MM.1S (cell line): ENCODE measurements around the gene TANC2.

Experiments used
- DNase-seq: peaks from one replicate; pipeline ENCODE4 v3.0.0-alpha.2; 2015
- H2AFZ ChIP-seq: fragments of 300-600 bp; sonication (generic); 2 replicates; pipeline ENCODE4 v1.6.0; 2016; ENCODE audit warnings: antibody characterized with exemption, low read length
- H3F3A ChIP-seq: fragments of 300-600 bp; sonication (generic); 2 replicates; pipeline ENCODE4 v1.6.1; 2016; ENCODE audit warnings: mild to moderate bottlenecking, antibody characterized with exemption, low read length, moderate library complexity, mixed read lengths; ENCODE audit not compliant: insufficient read depth
- H3K27ac ChIP-seq: fragments of 300-600 bp; sonication (generic); 2 replicates; pipeline ENCODE4 v1.5.1; 2016; ENCODE audit warnings: mild to moderate bottlenecking, low read length
- H3K27me3 ChIP-seq: fragments of 300-600 bp; sonication (generic); replicated peaks from 2 replicates; pipeline ENCODE4 v1.6.0; 2016; ENCODE audit warnings: low read length; ENCODE audit not compliant: insufficient read depth
- H3K36me3 ChIP-seq: fragments of 300-600 bp; sonication (generic); replicated peaks from 2 replicates; pipeline ENCODE4 v1.6.1; 2016; ENCODE audit warnings: mild to moderate bottlenecking, low read length, mixed read lengths; ENCODE audit not compliant: insufficient read depth
- H3K4me1 ChIP-seq: fragments of 300-600 bp; sonication (generic); 2 replicates; pipeline ENCODE4 v1.6.1; 2016; ENCODE audit warnings: low read length, mixed read lengths
- H3K4me2 ChIP-seq: fragments of 300-600 bp; sonication (generic); 2 replicates; pipeline ENCODE4 v1.6.0; 2016; ENCODE audit warnings: low read depth, low read length
- H3K4me3 ChIP-seq: fragments of 300-600 bp; sonication (generic); 2 replicates; pipeline ENCODE4 v1.5.1; 2016; ENCODE audit warnings: low read length, mixed read lengths
- H3K79me2 ChIP-seq: fragments of 300-600 bp; sonication (generic); 2 replicates; pipeline ENCODE4 v1.6.1; 2016; ENCODE audit warnings: mixed run types, low read length, mixed read lengths
- H3K9ac ChIP-seq: fragments of 300-600 bp; sonication (generic); 2 replicates; pipeline ENCODE4 v1.6.1; 2016; ENCODE audit warnings: low read length, mixed read lengths
- H3K9me2 ChIP-seq: fragments of 300-600 bp; sonication (generic); replicated peaks from 2 replicates; pipeline ENCODE4 v1.6.1; 2016; ENCODE audit warnings: mild to moderate bottlenecking, low read length, mixed read lengths; ENCODE audit not compliant: insufficient read depth
- H3K9me3 ChIP-seq: fragments of 300-600 bp; sonication (generic); replicated peaks from 2 replicates; pipeline ENCODE4 v1.6.1; 2016; ENCODE audit warnings: mild to moderate bottlenecking, low read length, mixed read lengths; ENCODE audit not compliant: insufficient read depth
- H4K20me1 ChIP-seq: fragments of 300-600 bp; sonication (generic); 2 replicates; pipeline ENCODE4 v1.6.1; 2016; ENCODE audit warnings: mild to moderate bottlenecking, low read length, moderate library complexity, mixed read lengths; ENCODE audit not compliant: insufficient read depth
- CTCF ChIP-seq: fragments of 300-600 bp; sonication (generic); IDR thresholded peaks from 2 replicates; pipeline ENCODE4 v1.5.1; 2016; ENCODE audit warnings: antibody characterized with exemption, low read length, mixed read lengths
- EZH2 ChIP-seq: fragments of 300-600 bp; sonication (generic); optimal IDR thresholded peaks from 2 replicates; pipeline ENCODE3; 2017; ENCODE audit warnings: low read depth, mild to moderate bottlenecking, antibody characterized with exemption, low read length, mixed read lengths
- EZH2phosphoT487 ChIP-seq: fragments of 300-600 bp; sonication (generic); IDR thresholded peaks from 2 replicates; pipeline ENCODE4 v1.6.1; 2018; ENCODE audit warnings: antibody characterized with exemption, low read length

TANC2 gene

GRCh38 chr17:62925267-62925836 is 40.7 kb upstream of the TANC2 start:
- Histone ChIP-seq H3K4me2 (no peak overlapping the region), H3K27ac (no peak overlapping the region), H3F3A (no peaks in the 10 kb centered on the region), H3K4me3 (no peak overlapping the region), H3K79me2 (no peaks in the 10 kb centered on the region), H3K9me3 (no peaks in the 10 kb centered on the region), H3K36me3 (no peaks in the 10 kb centered on the region), H4K20me1 (no peaks in the 10 kb centered on the region), H3K9ac (no peak overlapping the region), H3K4me1 (no peaks in the 10 kb centered on the region), H3K27me3 (no peaks in the 10 kb centered on the region), H3K9me2 (no peaks in the 10 kb centered on the region), H2AFZ (no peak overlapping the region)
- no peak for TF ChIP-seq EZH2phosphoT487
- no peak for TF ChIP-seq CTCF
- TF ChIP-seq EZH2, result no peak
- no peak for DNase-seq

- no peaks in the 10 kb centered on the region for H3K36me3 ChIP-seq
- H3F3A ChIP-seq, result no peaks in the 10 kb centered on the region
- no peak overlapping the region for H2AFZ ChIP-seq
- DNase-seq, result no peak
- H3K4me2 ChIP-seq, result no peak overlapping the region
- no peaks in the 10 kb centered on the region for H3K9me2 ChIP-seq
- H4K20me1 ChIP-seq, result no peaks in the 10 kb centered on the region
- no peak for TF ChIP-seq EZH2
- TF ChIP-seq EZH2phosphoT487, result no peak
- TF ChIP-seq CTCF, result no peak
- H3K4me1 ChIP-seq, result no peaks in the 10 kb centered on the region
- H3K9me3 ChIP-seq, result no peaks in the 10 kb centered on the region
- H3K27ac ChIP-seq, result no peak overlapping the region
- no peaks in the 10 kb centered on the region for H3K27me3 ChIP-seq
- H3K79me2 ChIP-seq, result no peaks in the 10 kb centered on the region
- H3K9ac ChIP-seq, result no peak overlapping the region
- no peak overlapping the region for H3K4me3 ChIP-seq
These were observed 39.0 kb upstream of the TANC2 start for GRCh38 chr17:62927083-62927482.

- Histone ChIP-seq H3K4me2 (no peak overlapping the region), H3F3A (no peaks in the 10 kb centered on the region), H2AFZ (no peak overlapping the region), H3K27me3 (no peaks in the 10 kb centered on the region), H3K4me1 (no peaks in the 10 kb centered on the region), H3K9me3 (no peaks in the 10 kb centered on the region), H3K79me2 (no peaks in the 10 kb centered on the region), H3K4me3 (no peak overlapping the region), H4K20me1 (no peaks in the 10 kb centered on the region), H3K36me3 (no peaks in the 10 kb centered on the region), H3K27ac (no peak overlapping the region), H3K9ac (no peak overlapping the region), H3K9me2 (no peaks in the 10 kb centered on the region)
- no peak for TF ChIP-seq EZH2phosphoT487
- no peak for TF ChIP-seq EZH2
- no peak for TF ChIP-seq CTCF
- no peak for DNase-seq
These were observed 36.7 kb upstream of the TANC2 start for GRCh38 chr17:62929320-62929719.
